Brain microvascular endothelial cell (primary cell): ENCODE results near the gene AKAP13.

Source experiments
- DNase-seq: peaks from one replicate; pipeline ENCODE4 v3.0.0-alpha.2; 2020
- H3K27ac ChIP-seq: fragments of 250-450 bp; sonication (Bioruptor Pico); 2 replicates; pipeline ENCODE4 v1.5.1; 2020; ENCODE audit warnings: mild to moderate bottlenecking, moderate library complexity
- H3K27me3 ChIP-seq: fragments of 250-450 bp; sonication (Bioruptor Pico); replicated peaks from 2 replicates; pipeline ENCODE4 v1.5.1; 2020; ENCODE audit warnings: mild to moderate bottlenecking
- H3K36me3 ChIP-seq: fragments of 250-450 bp; sonication (Bioruptor Pico); replicated peaks from 2 replicates; pipeline ENCODE4 v1.5.1; 2020; ENCODE audit warnings: mild to moderate bottlenecking
- H3K4me3 ChIP-seq: 2 replicates; pipeline ENCODE4 v1.5.1; 2011; ENCODE audit warnings: low read depth, mild to moderate bottlenecking, control low read depth, low read length, moderate library complexity
- in situ Hi-C: cut with HindIII; loops from 2 replicates; pipeline ENCODE4 v1.10.0; 2017; ENCODE audit warnings: low sequenced_read_pairs, low pct_ligation_motif_present
- TF ChIP-seq, protein P1 (sequence below): IDR thresholded peaks from 2 replicates; pipeline ENCODE4 v1.5.1; 2011; ENCODE audit warnings: low read depth, mild to moderate bottlenecking, moderate library complexity, low read length, control low read depth, inconsistent platforms; ENCODE audit errors: missing control alignments

Gene AKAP13

DNA sequence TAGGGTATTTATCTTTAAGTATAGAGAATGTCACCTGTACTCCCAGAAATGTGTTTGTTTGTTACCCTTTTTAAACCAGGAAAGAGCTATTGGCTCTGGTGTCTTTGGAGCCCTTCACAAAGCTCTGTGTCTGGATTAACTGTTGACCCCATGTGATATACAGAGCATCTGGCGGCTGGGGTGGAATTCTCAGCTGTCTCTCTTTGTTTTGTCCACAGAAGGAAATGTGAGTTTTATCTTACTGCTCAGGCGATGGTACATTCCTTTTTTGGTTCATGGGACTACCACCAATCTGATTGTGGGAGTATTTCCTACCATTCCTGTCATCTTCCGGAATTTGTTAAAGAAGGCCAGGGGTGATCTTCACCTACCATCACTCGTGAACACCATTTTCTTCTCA, 120.3 kb downstream of the AKAP13 start:
- DNase-seq: peak; percentile 31
- Histone ChIP-seq H3K27ac (no peak overlapping the region), H3K36me3 (no peaks in the 10 kb centered on the region), H3K4me3 (no peak overlapping the region), H3K27me3 (no peaks in the 10 kb centered on the region)
- in situ Hi-C loops: no loop called here
- TF ChIP-seq, protein P1, sequence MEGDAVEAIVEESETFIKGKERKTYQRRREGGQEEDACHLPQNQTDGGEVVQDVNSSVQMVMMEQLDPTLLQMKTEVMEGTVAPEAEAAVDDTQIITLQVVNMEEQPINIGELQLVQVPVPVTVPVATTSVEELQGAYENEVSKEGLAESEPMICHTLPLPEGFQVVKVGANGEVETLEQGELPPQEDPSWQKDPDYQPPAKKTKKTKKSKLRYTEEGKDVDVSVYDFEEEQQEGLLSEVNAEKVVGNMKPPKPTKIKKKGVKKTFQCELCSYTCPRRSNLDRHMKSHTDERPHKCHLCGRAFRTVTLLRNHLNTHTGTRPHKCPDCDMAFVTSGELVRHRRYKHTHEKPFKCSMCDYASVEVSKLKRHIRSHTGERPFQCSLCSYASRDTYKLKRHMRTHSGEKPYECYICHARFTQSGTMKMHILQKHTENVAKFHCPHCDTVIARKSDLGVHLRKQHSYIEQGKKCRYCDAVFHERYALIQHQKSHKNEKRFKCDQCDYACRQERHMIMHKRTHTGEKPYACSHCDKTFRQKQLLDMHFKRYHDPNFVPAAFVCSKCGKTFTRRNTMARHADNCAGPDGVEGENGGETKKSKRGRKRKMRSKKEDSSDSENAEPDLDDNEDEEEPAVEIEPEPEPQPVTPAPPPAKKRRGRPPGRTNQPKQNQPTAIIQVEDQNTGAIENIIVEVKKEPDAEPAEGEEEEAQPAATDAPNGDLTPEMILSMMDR: no peak

- DNase-seq: no peak
- Histone ChIP-seq H3K27me3 (no peaks in the 10 kb centered on the region), H3K36me3 (no peaks in the 10 kb centered on the region), H3K27ac (no peak overlapping the region), H3K4me3 (no peak overlapping the region)
- TF ChIP-seq, protein P1: no peak
- in situ Hi-C loops: no loop called here
Measured at GRCh38 chr15:85501574-85501973, 121.2 kb downstream of the AKAP13 start.

- no peak overlapping the region for H3K27ac ChIP-seq
- no peak overlapping the region for H3K4me3 ChIP-seq
- no peak for DNase-seq
- no peaks in the 10 kb centered on the region for H3K27me3 ChIP-seq
- TF ChIP-seq, protein P1: no peak
- H3K36me3 ChIP-seq: no peaks in the 10 kb centered on the region
- in situ Hi-C loops: no loop called here
Measured at GRCh38 chr15:85503151-85503799, 122.9 kb downstream of the AKAP13 start.

DNA sequence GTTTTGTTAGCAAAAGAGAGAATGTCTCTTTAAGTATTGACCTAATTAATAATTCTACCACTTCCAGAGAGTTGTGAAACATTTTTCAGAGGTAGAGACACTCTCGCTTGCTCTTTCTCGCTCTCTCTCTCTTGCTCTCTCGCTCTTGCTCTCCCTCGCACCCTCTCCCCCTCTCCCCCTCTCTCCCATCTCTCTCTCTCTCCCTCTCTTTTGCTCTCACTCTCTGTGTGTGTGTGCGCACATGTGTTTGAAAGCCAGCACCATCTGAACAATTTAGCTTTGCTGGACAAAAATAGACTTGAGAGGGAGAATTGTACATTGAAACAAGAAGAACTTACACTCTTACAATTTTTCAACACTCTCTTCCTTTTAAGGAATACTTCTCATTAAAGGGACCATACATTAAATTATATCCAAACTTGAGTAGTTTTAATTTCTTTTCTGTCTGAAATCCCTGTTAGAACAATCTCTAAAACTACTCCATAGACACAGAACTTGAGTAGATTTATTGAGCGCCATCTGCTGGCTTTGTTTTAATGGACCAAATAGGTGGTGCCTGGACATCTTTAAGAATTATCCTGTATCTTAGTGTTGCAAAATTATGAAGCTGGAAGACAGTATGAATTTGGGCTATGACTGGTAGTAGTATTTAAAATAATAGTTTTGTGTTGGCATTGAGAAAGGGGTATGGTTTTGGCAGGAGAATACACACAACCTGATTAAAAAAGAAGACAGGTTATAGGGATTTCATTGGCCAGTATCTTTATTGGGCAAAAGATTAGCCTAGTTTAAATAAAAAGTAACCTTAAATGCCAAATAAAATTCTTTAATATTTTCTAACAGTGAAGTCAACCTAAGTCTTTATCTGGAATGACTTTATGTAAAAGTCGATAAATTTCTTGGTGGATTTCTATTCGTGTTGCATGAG, 124.6 kb downstream of the AKAP13 start:
- Histone ChIP-seq H3K4me3 (no peak overlapping the region), H3K27ac (no peak overlapping the region), H3K36me3 (no peaks in the 10 kb centered on the region), H3K27me3 (no peaks in the 10 kb centered on the region)
- peak; percentile 68 for DNase-seq
- in situ Hi-C loops: no loop called here
- TF ChIP-seq, protein P1: peak; percentile 61

- Histone ChIP-seq H3K4me3 (no peak overlapping the region), H3K36me3 (no peaks in the 10 kb centered on the region), H3K27ac (no peak overlapping the region), H3K27me3 (no peaks in the 10 kb centered on the region)
- TF ChIP-seq, protein P1: no peak
- DNase-seq: no peak
- in situ Hi-C loops: no loop called here
Measured at GRCh38 chr15:85507114-85507513, 126.7 kb downstream of the AKAP13 start.
